A549 (cell line): Measurements from ENCODE around the gene FAR2.
"Not testable (repeated sequence)": the region's sequence is repeated elsewhere in the genome, so short reads cannot be mapped to it uniquely, and the experiment has no call there.

Experiments
- E2F6 ChIP-seq: IDR thresholded peaks from 2 replicates; pipeline ENCODE4 v1.6.1; 2012; ENCODE audit warnings: low read depth, borderline replicate concordance
- EP300 ChIP-seq, 2 experiments: fragments of >200 bp; sonication (Bioruptor Twin); formaldehyde crosslinking; IDR thresholded peaks; 2 replicates in 1 of 2; 3 replicates in 1 of 2; pipeline ENCODE4 v1.6.1; 2016 to 2017
- HDAC2 ChIP-seq: fragments of 200-600 bp; sonication (generic); IDR thresholded peaks from 2 replicates; pipeline ENCODE4 v1.6.1; 2016
- MAFK ChIP-seq: fragments of 450-650 bp; IDR thresholded peaks from 2 replicates; pipeline ENCODE4 v1.6.1; 2014; ENCODE audit not compliant: partially characterized antibody
- POLR2A ChIP-seq: IDR thresholded peaks from 2 replicates; pipeline ENCODE4 v1.6.1; 2012; ENCODE audit warnings: mild to moderate bottlenecking, low read length
- RAD21 ChIP-seq, 2 experiments: fragments of >200 bp in 1 of 2; sonication (Bioruptor Twin) in 1 of 2; formaldehyde crosslinking in 1 of 2; IDR thresholded peaks in 1 of 2; conservative IDR thresholded peaks in 1 of 2; 2 replicates in 1 of 2; 3 replicates in 1 of 2; pipeline ENCODE4 v1.6.1; 2012 to 2018; ENCODE audit warnings: inconsistent platforms in 1 of 2
- RNF2 ChIP-seq: fragments of 200-600 bp; sonication (generic); IDR thresholded peaks from 2 replicates; pipeline ENCODE4 v1.6.1; 2016; ENCODE audit warnings: low read depth, mild to moderate bottlenecking, antibody characterized with exemption, moderate library complexity, borderline replicate concordance
- SMC3 ChIP-seq: fragments of >200 bp; sonication (Bioruptor Twin); formaldehyde crosslinking; IDR thresholded peaks from 3 replicates; pipeline ENCODE4 v1.6.1; 2018; ENCODE audit warnings: inconsistent platforms
- SREBF2 ChIP-seq: fragments of 450-650 bp; IDR thresholded peaks from 2 replicates; pipeline ENCODE4 v1.6.1; 2014; ENCODE audit warnings: mild to moderate bottlenecking, moderate library complexity
- TF ChIP-seq, protein P1 (sequence below): fragments of >200 bp; sonication (Bioruptor Twin); formaldehyde crosslinking; IDR thresholded peaks from 3 replicates; pipeline ENCODE4 v1.5.1; 2016
- TF ChIP-seq, protein P2 (sequence below): fragments of 200-600 bp; sonication (generic); IDR thresholded peaks from 2 replicates; pipeline ENCODE4 v1.6.1; 2016; ENCODE audit warnings: antibody characterized with exemption, mild to moderate bottlenecking, moderate library complexity
- TF ChIP-seq, protein P3 (sequence below): fragments of >200 bp; sonication (Bioruptor Twin); formaldehyde crosslinking; IDR thresholded peaks from 2 replicates; pipeline ENCODE4 v1.6.1; 2016

GRCh38 chr12:29138256-29138655 lies 10.8 kb upstream of the FAR2 start:
- TF ChIP-seq HDAC2; E2F6; RAD21 (conservative IDR thresholded peaks at IDR 0.05 in 1 of 2, IDR thresholded peaks at IDR 0.05 in 1 of 2); SREBF2; EP300 (IDR thresholded peaks at IDR 0.05); SMC3; RNF2; POLR2A; MAFK: not testable (repeated sequence)
- TF ChIP-seq, protein P1, sequence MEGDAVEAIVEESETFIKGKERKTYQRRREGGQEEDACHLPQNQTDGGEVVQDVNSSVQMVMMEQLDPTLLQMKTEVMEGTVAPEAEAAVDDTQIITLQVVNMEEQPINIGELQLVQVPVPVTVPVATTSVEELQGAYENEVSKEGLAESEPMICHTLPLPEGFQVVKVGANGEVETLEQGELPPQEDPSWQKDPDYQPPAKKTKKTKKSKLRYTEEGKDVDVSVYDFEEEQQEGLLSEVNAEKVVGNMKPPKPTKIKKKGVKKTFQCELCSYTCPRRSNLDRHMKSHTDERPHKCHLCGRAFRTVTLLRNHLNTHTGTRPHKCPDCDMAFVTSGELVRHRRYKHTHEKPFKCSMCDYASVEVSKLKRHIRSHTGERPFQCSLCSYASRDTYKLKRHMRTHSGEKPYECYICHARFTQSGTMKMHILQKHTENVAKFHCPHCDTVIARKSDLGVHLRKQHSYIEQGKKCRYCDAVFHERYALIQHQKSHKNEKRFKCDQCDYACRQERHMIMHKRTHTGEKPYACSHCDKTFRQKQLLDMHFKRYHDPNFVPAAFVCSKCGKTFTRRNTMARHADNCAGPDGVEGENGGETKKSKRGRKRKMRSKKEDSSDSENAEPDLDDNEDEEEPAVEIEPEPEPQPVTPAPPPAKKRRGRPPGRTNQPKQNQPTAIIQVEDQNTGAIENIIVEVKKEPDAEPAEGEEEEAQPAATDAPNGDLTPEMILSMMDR: not testable (repeated sequence)
- TF ChIP-seq, protein P2, sequence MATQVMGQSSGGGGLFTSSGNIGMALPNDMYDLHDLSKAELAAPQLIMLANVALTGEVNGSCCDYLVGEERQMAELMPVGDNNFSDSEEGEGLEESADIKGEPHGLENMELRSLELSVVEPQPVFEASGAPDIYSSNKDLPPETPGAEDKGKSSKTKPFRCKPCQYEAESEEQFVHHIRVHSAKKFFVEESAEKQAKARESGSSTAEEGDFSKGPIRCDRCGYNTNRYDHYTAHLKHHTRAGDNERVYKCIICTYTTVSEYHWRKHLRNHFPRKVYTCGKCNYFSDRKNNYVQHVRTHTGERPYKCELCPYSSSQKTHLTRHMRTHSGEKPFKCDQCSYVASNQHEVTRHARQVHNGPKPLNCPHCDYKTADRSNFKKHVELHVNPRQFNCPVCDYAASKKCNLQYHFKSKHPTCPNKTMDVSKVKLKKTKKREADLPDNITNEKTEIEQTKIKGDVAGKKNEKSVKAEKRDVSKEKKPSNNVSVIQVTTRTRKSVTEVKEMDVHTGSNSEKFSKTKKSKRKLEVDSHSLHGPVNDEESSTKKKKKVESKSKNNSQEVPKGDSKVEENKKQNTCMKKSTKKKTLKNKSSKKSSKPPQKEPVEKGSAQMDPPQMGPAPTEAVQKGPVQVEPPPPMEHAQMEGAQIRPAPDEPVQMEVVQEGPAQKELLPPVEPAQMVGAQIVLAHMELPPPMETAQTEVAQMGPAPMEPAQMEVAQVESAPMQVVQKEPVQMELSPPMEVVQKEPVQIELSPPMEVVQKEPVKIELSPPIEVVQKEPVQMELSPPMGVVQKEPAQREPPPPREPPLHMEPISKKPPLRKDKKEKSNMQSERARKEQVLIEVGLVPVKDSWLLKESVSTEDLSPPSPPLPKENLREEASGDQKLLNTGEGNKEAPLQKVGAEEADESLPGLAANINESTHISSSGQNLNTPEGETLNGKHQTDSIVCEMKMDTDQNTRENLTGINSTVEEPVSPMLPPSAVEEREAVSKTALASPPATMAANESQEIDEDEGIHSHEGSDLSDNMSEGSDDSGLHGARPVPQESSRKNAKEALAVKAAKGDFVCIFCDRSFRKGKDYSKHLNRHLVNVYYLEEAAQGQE: not testable (repeated sequence)
- TF ChIP-seq, protein P3, sequence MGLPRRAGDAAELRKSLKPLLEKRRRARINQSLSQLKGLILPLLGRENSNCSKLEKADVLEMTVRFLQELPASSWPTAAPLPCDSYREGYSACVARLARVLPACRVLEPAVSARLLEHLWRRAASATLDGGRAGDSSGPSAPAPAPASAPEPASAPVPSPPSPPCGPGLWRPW: not testable (repeated sequence)
